Measurements from ENCODE around the gene NCAPD3.
"Not testable (repeated sequence)": the region's sequence is repeated elsewhere in the genome, so short reads cannot be mapped to it uniquely, and the experiment has no call there.

The NCAPD3 gene

GRCh38 chr11:134132808-134133207 lies 91.0 kb downstream of the NCAPD3 start:
- DNase-seq (ENCODE audit: low read depth in 3 of 3, low spot score in 1 of 3) = no peak

GRCh38 chr11:134131628-134132244 lies 92.0 kb downstream of the NCAPD3 start:
- DNase-seq (ENCODE audit: low read depth in 3 of 3, low spot score in 1 of 3) = no peak

GRCh38 chr11:134126217-134126822 lies 97.4 kb downstream of the NCAPD3 start:
- DNase-seq (ENCODE audit: low read depth in 3 of 3, low spot score in 1 of 3) = no peak

GRCh38 chr11:134125507-134125906 lies 98.3 kb downstream of the NCAPD3 start:
- no peak for DNase-seq (ENCODE audit: low read depth in 3 of 3, low spot score in 1 of 3)

- DNase-seq (ENCODE audit: low read depth in 3 of 3, low spot score in 1 of 3) = no peak
Observed at GRCh38 chr11:134124660-134125451, 98.9 kb downstream of the NCAPD3 start.

GRCh38 chr11:134120921-134121526 lies 102.7 kb downstream of the NCAPD3 start:
- no peak for DNase-seq (ENCODE audit: low read depth in 3 of 3, low spot score in 1 of 3)

- DNase-seq (ENCODE audit: low read depth in 3 of 3, low spot score in 1 of 3) = no peak
Observed at GRCh38 chr11:134120143-134120850, 103.5 kb downstream of the NCAPD3 start.

- no peak for DNase-seq (ENCODE audit: low read depth in 3 of 3, low spot score in 1 of 3)
Observed at GRCh38 chr11:134119094-134119493, 104.7 kb downstream of the NCAPD3 start.

GRCh38 chr11:134118006-134118405 lies 105.8 kb downstream of the NCAPD3 start:
- DNase-seq (ENCODE audit: low read depth in 3 of 3, low spot score in 1 of 3) = no peak

- DNase-seq (ENCODE audit: low read depth in 3 of 3, low spot score in 1 of 3) = no peak
Observed at GRCh38 chr11:134116210-134116609, 107.6 kb downstream of the NCAPD3 start.

- not testable (repeated sequence) for DNase-seq (ENCODE audit: low read depth in 3 of 3, low spot score in 1 of 3)
Observed at GRCh38 chr11:134113787-134114186, 110.0 kb downstream of the NCAPD3 start.

GRCh38 chr11:134110252-134110815 lies 113.4 kb downstream of the NCAPD3 start:
- DNase-seq (ENCODE audit: low read depth in 3 of 3, low spot score in 1 of 3) = no peak

Measured in stimulated activated CD4-positive, alpha-beta T cell treated with anti-CD3 and anti-CD28 coated beads, TNF-alpha, amount 100 ng/mL, for 1 hour (primary cell).